Measurements from ENCODE around the gene MYO1H. TPM values are rescaled to one million over a fixed set of nuclear protein-coding genes. Genes with fewer than 3 reads are reported as not detected.

MYO1H gene
- total and polyA plus RNA-seq, 2 of the 8 experiments (the other 6 are each of a cell fraction or from before 2014, with no cell fraction given), result 0.03 TPM; not detected in 1

- DNase-seq (ENCODE audit: low read depth in 1 of 2, low spot score in 2 of 2) (no peak), FAIRE-seq (no peak)
- Histone ChIP-seq H3K4me1 (replicated peaks in 1 of 4; ENCODE audit: control insufficient read depth in 3 of 4, insufficient read depth in 4 of 4, low read length in 3 of 4) (peaks cover 0 to 4% (median 0%) of the 10 kb centered on the region in 4 experiments; a peak in 2 of 7 replicates), H4K5ac (ENCODE audit: insufficient read length, low read depth, low read length) (no peak overlapping the region), H4K91ac (replicated peaks; ENCODE audit: insufficient read length, low read length) (no peak overlapping the region), H3K79me1 (ENCODE audit: low read depth, low read length) (no peaks in the 10 kb centered on the region; the same call in 1 of the 2 replicates), H3K14ac (ENCODE audit: insufficient read length) (no peak overlapping the region), H3K36me3 (ENCODE audit: control insufficient read depth in 2 of 4, insufficient read depth in 4 of 4, low read length in 3 of 4) (peaks cover 2 to 34% (median 23%) of the 10 kb centered on the region in 4 experiments; a peak in 6 of 8 replicates), H3K27ac (ENCODE audit: low read depth, low read length) (no peak overlapping the region), H2BK15ac (ENCODE audit: low read length) (no peak overlapping the region), H3K4ac (replicated peaks; ENCODE audit: insufficient read length, low read depth, low read length) (no peak overlapping the region), H3K9me3 (ENCODE audit: insufficient read depth in 2 of 2, low read depth in 1 of 2, low read length in 1 of 2) (no peaks in the 10 kb centered on the region), H3K9ac (replicated peaks in 1 of 4; ENCODE audit: extremely low read depth in 1 of 4, low read depth in 3 of 4, low read length in 3 of 4) (no peak overlapping the region), H3K79me2 (ENCODE audit: control insufficient read depth in 1 of 2, insufficient read depth in 2 of 2, low read length in 2 of 2) (peaks cover 5 to 17% of the 10 kb centered on the region in 2 experiments), H2AFZ (ENCODE audit: low read length) (no peak overlapping the region), H3K27me3 (replicated peaks in 1 of 4; ENCODE audit: control insufficient read depth in 3 of 4, extremely low read depth in 1 of 4, insufficient read depth in 3 of 4, low read length in 3 of 4) (no peaks in the 10 kb centered on the region), H2BK20ac (ENCODE audit: low read length) (no peak overlapping the region), H3K56ac (replicated peaks; ENCODE audit: insufficient read length, low read depth, low read length) (no peak overlapping the region), H4K8ac (ENCODE audit: extremely low read depth, insufficient read depth, low read length) (no peak overlapping the region), H3K23me2 (ENCODE audit: low read depth, low read length) (peaks cover 2% of the 10 kb centered on the region; the same call in 1 of the 2 replicates), H3K23ac (ENCODE audit: insufficient read length) (no peak overlapping the region), H3K4me2 (ENCODE audit: insufficient read depth in 1 of 2, low read depth in 2 of 2, low read length in 2 of 2) (no peak overlapping the region), H2AK5ac (ENCODE audit: low read depth, low read length) (no peak overlapping the region), H3K4me3 (ENCODE audit: extremely low read depth in 1 of 4, insufficient read depth in 2 of 4, low read depth in 3 of 4, low read length in 4 of 4) (no peak overlapping the region), H2BK5ac (ENCODE audit: low read depth, low read length) (no peak overlapping the region), H2BK12ac (ENCODE audit: low read depth, low read length) (no peak overlapping the region), H2BK120ac (replicated peaks; ENCODE audit: low read depth, low read length) (no peak overlapping the region), H4K20me1 (replicated peaks in 1 of 2; ENCODE audit: control insufficient read depth in 1 of 2, insufficient read depth in 2 of 2, low read length in 2 of 2) (peaks cover 0 to 2% of the 10 kb centered on the region in 2 experiments), H3K18ac (ENCODE audit: extremely low read depth, low read length) (no peak overlapping the region)
- TF ChIP-seq SP4 (IDR thresholded peaks at IDR 0.05; ENCODE audit: low read length) (no peak), EZH2 (IDR thresholded peaks at IDR 0.05; ENCODE audit: low read depth, low read length, severe bottlenecking) (no peak)
- TF ChIP-seq, protein P1, sequence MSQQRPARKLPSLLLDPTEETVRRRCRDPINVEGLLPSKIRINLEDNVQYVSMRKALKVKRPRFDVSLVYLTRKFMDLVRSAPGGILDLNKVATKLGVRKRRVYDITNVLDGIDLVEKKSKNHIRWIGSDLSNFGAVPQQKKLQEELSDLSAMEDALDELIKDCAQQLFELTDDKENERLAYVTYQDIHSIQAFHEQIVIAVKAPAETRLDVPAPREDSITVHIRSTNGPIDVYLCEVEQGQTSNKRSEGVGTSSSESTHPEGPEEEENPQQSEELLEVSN (IDR thresholded peaks at IDR 0.05), result no peak
- ChIA-PET CTCF (ENCODE audit: partially characterized antibody) (interaction anchor here (1.0 kb wide), 1 partner anchor 31 kb away, joined by 3 read pairs; no protein-coding TSS in a partner anchor), POLR2A (ENCODE audit: partially characterized antibody) (interaction anchor here (1.8 kb wide), 1 partner anchor 9 kb away, joined by 5 read pairs; no protein-coding TSS in a partner anchor)
- 79% methylated on average over 2 of the region's 2 CpGs; no CpG with 5 or more reads in 1 of the 2 experiments for WGBS, 2 experiments (ENCODE audit: extremely low coverage in 1 of 2, insufficient coverage in 1 of 2, insufficient read length in 1 of 2, insufficient replicate concordance in 2 of 2, low coverage in 1 of 2, low lambda C conversion rate in 2 of 2, missing lambda C conversion rate in 1 of 2)
Measured at GRCh38 chr12:109482491-109482890, 134.8 kb downstream of the MYO1H start.
